HG03039 (cell line): ENCODE results near the gene OXCT1.
"Not testable (repeated sequence)": the region's sequence is repeated elsewhere in the genome, so short reads cannot be mapped to it uniquely, and the experiment has no call there.

Experiments used
- ATAC-seq: cut with Tn5 transposase; IDR thresholded peaks from one replicate; pipeline ENCODE4 v1.9.1; 2021; ENCODE audit warnings: mild to moderate bottlenecking, moderate library complexity; ENCODE audit not compliant: unreplicated experiment

The OXCT1 gene

GRCh38 chr5:41874512-41875060 is 4.4 kb upstream of the OXCT1 start:
- ATAC-seq, result no peak

GRCh38 chr5:41871852-41872251 is 1.6 kb upstream of the OXCT1 start:
- ATAC-seq, result no peak

- ATAC-seq, result no peak
Observed at GRCh38 chr5:41870627-41871048, 413 bp upstream of the OXCT1 start.

GRCh38 chr5:41869151-41869723 is 988 bp downstream of the OXCT1 start:
- no peak for ATAC-seq

GRCh38 chr5:41863871-41864486 is 6.2 kb downstream of the OXCT1 start:
- ATAC-seq, result peak; percentile 72

GRCh38 chr5:41858890-41859289 is 11.3 kb downstream of the OXCT1 start:
- ATAC-seq, result no peak

GRCh38 chr5:41857989-41858388 is 12.2 kb downstream of the OXCT1 start:
- ATAC-seq, result no peak

- peak; percentile 89 for ATAC-seq
Observed at GRCh38 chr5:41856644-41857491, 13.4 kb downstream of the OXCT1 start.

- ATAC-seq, result no peak
Observed at GRCh38 chr5:41852293-41852692, 17.9 kb downstream of the OXCT1 start.

GRCh38 chr5:41851116-41851515 is 19.1 kb downstream of the OXCT1 start:
- ATAC-seq, result no peak

- ATAC-seq, result no peak
Observed at GRCh38 chr5:41848983-41849382, 21.2 kb downstream of the OXCT1 start.

GRCh38 chr5:41845751-41846150 is 24.5 kb downstream of the OXCT1 start:
- not testable (repeated sequence) for ATAC-seq

- no peak for ATAC-seq
Observed at GRCh38 chr5:41844502-41844901, 25.7 kb downstream of the OXCT1 start.

GRCh38 chr5:41843456-41844370 is 26.5 kb downstream of the OXCT1 start:
- ATAC-seq, result peak; percentile 47

GRCh38 chr5:41842777-41843176 is 27.4 kb downstream of the OXCT1 start:
- ATAC-seq, result peak; percentile 91

- no peak for ATAC-seq
Observed at GRCh38 chr5:41841325-41841724, 28.9 kb downstream of the OXCT1 start.

- no peak for ATAC-seq
Observed at GRCh38 chr5:41840251-41840650, 30.0 kb downstream of the OXCT1 start.

GRCh38 chr5:41837793-41838192 is 32.4 kb downstream of the OXCT1 start:
- no peak for ATAC-seq

- no peak for ATAC-seq
Observed at GRCh38 chr5:41835645-41836044, 34.6 kb downstream of the OXCT1 start.

GRCh38 chr5:41834506-41834905 is 35.7 kb downstream of the OXCT1 start:
- ATAC-seq, result no peak

- no peak for ATAC-seq
Observed at GRCh38 chr5:41832430-41832829, 37.8 kb downstream of the OXCT1 start.
